ENCODE results near the gene ZNF502. TPM values are rescaled to one million over a fixed set of nuclear protein-coding genes. Genes with fewer than 3 reads are reported as not detected.
A peak's percentile ranks its signal among the peaks of the same experiment; 100 is the strongest.

The ZNF502 gene
- total and polyA plus RNA-seq, 2 of the 8 experiments (the other 6 are each of a cell fraction or from before 2014, with no cell fraction given), result 1.5 to 3.8 TPM

DNA sequence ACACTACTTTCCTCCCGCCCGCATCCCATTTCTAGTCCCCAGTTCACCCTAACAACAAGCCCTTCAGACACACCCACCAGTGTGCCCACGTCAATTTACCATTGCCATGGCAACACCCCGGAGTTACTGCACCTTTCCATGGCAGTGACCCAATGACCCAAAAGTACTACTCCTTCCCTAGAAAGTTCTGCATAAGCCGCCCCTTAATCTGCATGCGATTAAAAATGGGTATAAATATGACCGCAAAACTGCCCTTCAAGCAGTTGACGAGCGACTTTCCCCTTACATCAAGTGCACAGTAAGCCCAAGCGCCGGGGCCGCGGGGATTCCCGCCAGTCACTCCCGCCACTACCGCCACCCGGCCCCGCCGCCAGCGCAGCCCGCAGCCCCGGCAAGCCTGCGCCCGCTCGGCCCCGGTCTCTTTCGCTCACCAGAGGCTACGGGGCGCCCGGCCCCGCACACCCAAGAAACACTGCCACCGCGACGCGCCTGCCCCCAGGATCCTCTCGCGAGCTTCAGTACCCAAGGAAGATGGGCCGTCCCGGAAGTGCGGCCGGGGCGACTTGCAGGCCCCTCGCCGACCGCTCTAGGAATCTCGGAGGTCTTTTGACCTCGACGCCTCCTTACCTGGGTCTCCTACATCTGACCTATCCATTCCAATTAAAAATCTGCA is 27.2 kb upstream of the ZNF502 start:
- Histone ChIP-seq H3K9me3 (ENCODE audit: insufficient read depth in 2 of 2, low read depth in 1 of 2, low read length in 1 of 2) (peaks cover 31 to 67% of the 10 kb centered on the region in 2 experiments), H4K5ac (ENCODE audit: insufficient read length, low read depth, low read length) (no peak overlapping the region), H3K14ac (ENCODE audit: insufficient read length) (no peak overlapping the region), H4K20me1 (replicated peaks in 1 of 2; ENCODE audit: control insufficient read depth in 1 of 2, insufficient read depth in 2 of 2, low read length in 2 of 2) (no peaks in the 10 kb centered on the region), H3K23ac (ENCODE audit: insufficient read length) (no peak overlapping the region), H3K79me2 (ENCODE audit: control insufficient read depth in 1 of 2, insufficient read depth in 2 of 2, low read length in 2 of 2) (no peaks in the 10 kb centered on the region), H3K9ac (replicated peaks in 1 of 4; ENCODE audit: extremely low read depth in 1 of 4, low read depth in 3 of 4, low read length in 3 of 4) (no peak overlapping the region), H4K91ac (replicated peaks; ENCODE audit: insufficient read length, low read length) (no peak overlapping the region), H3K56ac (replicated peaks; ENCODE audit: insufficient read length, low read depth, low read length) (no peak overlapping the region), H3K4ac (replicated peaks; ENCODE audit: insufficient read length, low read depth, low read length) (no peak overlapping the region), H2BK120ac (replicated peaks; ENCODE audit: low read depth, low read length) (no peak overlapping the region), H4K8ac (ENCODE audit: extremely low read depth, insufficient read depth, low read length) (peak overlapping the region; percentile 72), H3K27me3 (replicated peaks in 1 of 4; ENCODE audit: control insufficient read depth in 3 of 4, extremely low read depth in 1 of 4, insufficient read depth in 3 of 4, low read length in 3 of 4) (no peaks in the 10 kb centered on the region; a peak in 2 of 7 replicates), H2BK15ac (ENCODE audit: low read length) (no peak overlapping the region), H3K23me2 (ENCODE audit: low read depth, low read length) (no peaks in the 10 kb centered on the region), H3K4me2 (ENCODE audit: insufficient read depth in 1 of 2, low read depth in 2 of 2, low read length in 2 of 2) (peak overlapping the region in 1 of 2 experiments; percentile 61; a peak in 2 of 4 replicates), H3K36me3 (ENCODE audit: control insufficient read depth in 2 of 4, insufficient read depth in 4 of 4, low read length in 3 of 4) (peaks cover 0 to 2% (median 0%) of the 10 kb centered on the region in 4 experiments; a peak in 2 of 8 replicates), H2AK5ac (ENCODE audit: low read depth, low read length) (no peak overlapping the region), H2BK5ac (ENCODE audit: low read depth, low read length) (no peak overlapping the region), H3K4me1 (replicated peaks in 1 of 4; ENCODE audit: control insufficient read depth in 3 of 4, insufficient read depth in 4 of 4, low read length in 3 of 4) (no peaks in the 10 kb centered on the region), H2BK12ac (ENCODE audit: low read depth, low read length) (no peak overlapping the region), H2AFZ (ENCODE audit: low read length) (no peak overlapping the region), H3K27ac (ENCODE audit: low read depth, low read length) (no peak overlapping the region), H3K4me3 (ENCODE audit: extremely low read depth in 1 of 4, insufficient read depth in 2 of 4, low read depth in 3 of 4, low read length in 4 of 4) (peak overlapping the region in 1 of 4 experiments; percentile 68; a peak in 2 of 8 replicates), H3K18ac (ENCODE audit: extremely low read depth, low read length) (no peak overlapping the region), H3K79me1 (ENCODE audit: low read depth, low read length) (no peaks in the 10 kb centered on the region), H2BK20ac (ENCODE audit: low read length) (no peak overlapping the region)
- FAIRE-seq (no peak), DNase-seq (ENCODE audit: low read depth in 1 of 2, low spot score in 2 of 2) (peak in 1 of 2 experiments; percentile 78)
- TF ChIP-seq NANOG (IDR thresholded peaks at IDR 0.05; ENCODE audit: insufficient read depth, low read depth, low read length, poor library complexity, severe bottlenecking), result no peak
- TF ChIP-seq, protein P1, sequence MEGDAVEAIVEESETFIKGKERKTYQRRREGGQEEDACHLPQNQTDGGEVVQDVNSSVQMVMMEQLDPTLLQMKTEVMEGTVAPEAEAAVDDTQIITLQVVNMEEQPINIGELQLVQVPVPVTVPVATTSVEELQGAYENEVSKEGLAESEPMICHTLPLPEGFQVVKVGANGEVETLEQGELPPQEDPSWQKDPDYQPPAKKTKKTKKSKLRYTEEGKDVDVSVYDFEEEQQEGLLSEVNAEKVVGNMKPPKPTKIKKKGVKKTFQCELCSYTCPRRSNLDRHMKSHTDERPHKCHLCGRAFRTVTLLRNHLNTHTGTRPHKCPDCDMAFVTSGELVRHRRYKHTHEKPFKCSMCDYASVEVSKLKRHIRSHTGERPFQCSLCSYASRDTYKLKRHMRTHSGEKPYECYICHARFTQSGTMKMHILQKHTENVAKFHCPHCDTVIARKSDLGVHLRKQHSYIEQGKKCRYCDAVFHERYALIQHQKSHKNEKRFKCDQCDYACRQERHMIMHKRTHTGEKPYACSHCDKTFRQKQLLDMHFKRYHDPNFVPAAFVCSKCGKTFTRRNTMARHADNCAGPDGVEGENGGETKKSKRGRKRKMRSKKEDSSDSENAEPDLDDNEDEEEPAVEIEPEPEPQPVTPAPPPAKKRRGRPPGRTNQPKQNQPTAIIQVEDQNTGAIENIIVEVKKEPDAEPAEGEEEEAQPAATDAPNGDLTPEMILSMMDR (IDR thresholded peaks at IDR 0.05; ENCODE audit: control extremely low read depth in 1 of 3, insufficient read depth in 1 of 3, low read depth in 1 of 3, low read length in 3 of 3), result no peak
- ChIA-PET CTCF (ENCODE audit: partially characterized antibody) (no interaction called here), POLR2A (ENCODE audit: partially characterized antibody) (interaction anchor here (0.6 kb wide), 1 partner anchor 157 kb away, joined by 3 read pairs; no protein-coding TSS in a partner anchor)
- WGBS, 2 experiments (ENCODE audit: extremely low coverage in 1 of 2, insufficient coverage in 1 of 2, insufficient read length in 1 of 2, insufficient replicate concordance in 2 of 2, low coverage in 1 of 2, low lambda C conversion rate in 2 of 2, missing lambda C conversion rate in 1 of 2), result 93% methylated on average over 44 of the region's 48 CpGs; no CpG with 5 or more reads in 1 of the 2 experiments

Measured in H1 (cell line).